K562 (cell line): Measurements from ENCODE around the gene DRP2. TPM values are rescaled to one million over a fixed set of nuclear protein-coding genes. Genes with fewer than 3 reads are reported as not detected.

Experiments
- RFX5 ChIP-seq: IDR thresholded peaks from 2 replicates; pipeline ENCODE4 v1.6.1; 2011; ENCODE audit warnings: low read depth, mild to moderate bottlenecking, improper control_type of control experiment, low read length
- ZBTB2 ChIP-seq: fragments of 450-650 bp; IDR thresholded peaks from 2 replicates; pipeline ENCODE4 v1.6.1; 2016; ENCODE audit warnings: antibody characterized with exemption
- polyA plus RNA-seq, 8 experiments: library from polyadenylated mRNA; depleted of rRNA in 4 of 8; stranded (reverse) in 5 of 8; unstranded in 3 of 8; fragments of >200 nt; fragmentation: Nextera tagmentation in 2 of 8; fragmentation: Illumina TruSeq in 1 of 8; extraction: Ambion mirVana in 2 of 8; extraction: Trizol in 1 of 8; gene quantifications; 2 replicates each; pipeline versions ENCODE4 v1.2.1 to v1.2.3, GENCODE V29; 2011 to 2014; ENCODE audit warnings: inconsistent platforms in 1 of 8, missing spikeins in 1 of 8
- total RNA-seq, 7 experiments: library from RNA; depleted of rRNA in 6 of 7; stranded (reverse); fragments of >200 nt in 6 of 7; fragmentation: Illumina TruSeq in 2 of 7; extraction: Trizol in 2 of 7; gene quantifications; 2 replicates each; pipeline versions ENCODE4 v1.2.1 to v1.2.3, GENCODE V29; 2011 to 2021; ENCODE audit warnings: low replicate concordance in 1 of 7
- TF ChIP-seq, protein P1 (sequence below), 2 experiments: fragments of 450-650 bp in 1 of 2; sonication (generic) in 1 of 2; formaldehyde crosslinking in 1 of 2; IDR thresholded peaks; 2 replicates each; pipeline versions ENCODE4 v1.7.1 to v1.9.0; 2016 to 2022; ENCODE audit warnings: inconsistent platforms in 1 of 2, mild to moderate bottlenecking in 1 of 2, missing genetic modification reagents in 1 of 2
- TF ChIP-seq, protein P2 (sequence below): sonication (generic); formaldehyde crosslinking; IDR thresholded peaks from 2 replicates; pipeline ENCODE4 v1.8.0; 2022; ENCODE audit warnings: mild to moderate bottlenecking, missing genetic modification reagents

The DRP2 gene
- total and polyA plus RNA-seq, 9 of the 15 experiments (the other 6 are each of a cell fraction or from before 2014, with no cell fraction given) = 0.01 to 0.30 (median 0.15) TPM

DNA sequence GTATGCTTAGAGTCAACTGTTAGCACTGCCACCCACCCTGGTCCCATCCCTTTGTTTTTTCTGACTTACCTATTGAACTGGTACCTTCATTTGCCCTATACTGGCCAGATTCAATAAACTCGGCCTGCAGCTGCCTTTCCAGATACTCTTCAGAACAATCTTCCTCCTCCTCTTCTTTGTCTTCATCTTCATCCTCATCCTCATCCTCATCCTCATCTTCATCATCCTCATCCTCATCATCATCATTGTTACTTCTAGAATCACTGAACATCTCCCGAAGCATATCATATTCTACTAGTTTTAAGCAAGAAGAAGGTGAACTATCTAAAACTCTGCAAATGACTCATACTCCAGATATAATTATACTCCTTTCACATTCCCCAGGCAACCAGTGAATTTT lies 56.7 kb downstream of the DRP2 start (continued):
- TF ChIP-seq, protein P1, sequence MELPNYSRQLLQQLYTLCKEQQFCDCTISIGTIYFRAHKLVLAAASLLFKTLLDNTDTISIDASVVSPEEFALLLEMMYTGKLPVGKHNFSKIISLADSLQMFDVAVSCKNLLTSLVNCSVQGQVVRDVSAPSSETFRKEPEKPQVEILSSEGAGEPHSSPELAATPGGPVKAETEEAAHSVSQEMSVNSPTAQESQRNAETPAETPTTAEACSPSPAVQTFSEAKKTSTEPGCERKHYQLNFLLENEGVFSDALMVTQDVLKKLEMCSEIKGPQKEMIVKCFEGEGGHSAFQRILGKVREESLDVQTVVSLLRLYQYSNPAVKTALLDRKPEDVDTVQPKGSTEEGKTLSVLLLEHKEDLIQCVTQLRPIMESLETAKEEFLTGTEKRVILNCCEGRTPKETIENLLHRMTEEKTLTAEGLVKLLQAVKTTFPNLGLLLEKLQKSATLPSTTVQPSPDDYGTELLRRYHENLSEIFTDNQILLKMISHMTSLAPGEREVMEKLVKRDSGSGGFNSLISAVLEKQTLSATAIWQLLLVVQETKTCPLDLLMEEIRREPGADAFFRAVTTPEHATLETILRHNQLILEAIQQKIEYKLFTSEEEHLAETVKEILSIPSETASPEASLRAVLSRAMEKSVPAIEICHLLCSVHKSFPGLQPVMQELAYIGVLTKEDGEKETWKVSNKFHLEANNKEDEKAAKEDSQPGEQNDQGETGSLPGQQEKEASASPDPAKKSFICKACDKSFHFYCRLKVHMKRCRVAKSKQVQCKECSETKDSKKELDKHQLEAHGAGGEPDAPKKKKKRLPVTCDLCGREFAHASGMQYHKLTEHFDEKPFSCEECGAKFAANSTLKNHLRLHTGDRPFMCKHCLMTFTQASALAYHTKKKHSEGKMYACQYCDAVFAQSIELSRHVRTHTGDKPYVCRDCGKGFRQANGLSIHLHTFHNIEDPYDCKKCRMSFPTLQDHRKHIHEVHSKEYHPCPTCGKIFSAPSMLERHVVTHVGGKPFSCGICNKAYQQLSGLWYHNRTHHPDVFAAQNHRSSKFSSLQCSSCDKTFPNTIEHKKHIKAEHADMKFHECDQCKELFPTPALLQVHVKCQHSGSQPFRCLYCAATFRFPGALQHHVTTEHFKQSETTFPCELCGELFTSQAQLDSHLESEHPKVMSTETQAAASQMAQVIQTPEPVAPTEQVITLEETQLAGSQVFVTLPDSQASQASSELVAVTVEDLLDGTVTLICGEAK (IDR thresholded peaks at IDR 0.05) = no peak
- TF ChIP-seq, protein P1 (CRISPR knock-in tag; IDR thresholded peaks at IDR 0.05) = no peak
- TF ChIP-seq ZBTB2 = no peak
- TF ChIP-seq, protein P2, sequence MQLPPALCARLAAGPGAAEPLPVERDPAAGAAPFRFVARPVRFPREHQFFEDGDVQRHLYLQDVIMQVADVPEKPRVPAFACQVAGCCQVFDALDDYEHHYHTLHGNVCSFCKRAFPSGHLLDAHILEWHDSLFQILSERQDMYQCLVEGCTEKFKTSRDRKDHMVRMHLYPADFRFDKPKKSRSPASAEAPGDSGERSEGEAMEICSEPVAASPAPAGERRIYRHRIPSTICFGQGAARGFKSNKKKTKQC = no peak
- TF ChIP-seq RFX5 = no peak
- TF ChIP-seq, all 486 proteins: peak for 0
